Panc1 (cell line): ENCODE data around the gene PSD4. TPM values are rescaled to one million over a fixed set of nuclear protein-coding genes. Genes with fewer than 3 reads are reported as not detected.
A peak's percentile ranks its signal among the peaks of the same experiment; 100 is the strongest.

Source experiments
- ATAC-seq: fragments of 200-7000 bp; cut with Tn5 transposase; 2 replicates; pipeline ENCODE4 v1.9.1; 2020; ENCODE audit warnings: mild to moderate bottlenecking, moderate library complexity
- BruUV-seq: library from RNA; stranded (reverse); fragments of 400-500 nt; replicated peaks from 2 replicates; lab custom pipeline; 2021; lab: Mats Ljungman, UMichigan
- CTCF ChIA-PET: fragments of 300-600 bp; sonication (Branson Sonifier 250); formaldehyde crosslinking; loops from one replicate; lab custom pipeline; 2022; ENCODE audit warnings: antibody characterized with exemption; lab: Charles Lee
- POLR2A ChIA-PET: fragments of 300-600 bp; sonication (Branson Sonifier 250); formaldehyde crosslinking; loops from one replicate; lab custom pipeline; 2022; ENCODE audit warnings: antibody characterized with exemption; lab: Charles Lee
- DNase-seq: peaks from one replicate; pipeline ENCODE4 v3.0.0-alpha.2; 2010; ENCODE audit warnings: low read depth, low spot score
- H3K27ac ChIP-seq: 2 replicates; pipeline ENCODE4 v1.5.1; 2011; ENCODE audit warnings: mild to moderate bottlenecking, low read length, inconsistent platforms
- H3K27me3 ChIP-seq: fragments of 200-500 bp; sonication (Bioruptor generic); 2 replicates; pipeline ENCODE4 v1.6.0; 2014; ENCODE audit warnings: low read length, inconsistent platforms; ENCODE audit not compliant: control insufficient read depth, insufficient read depth
- H3K36me3 ChIP-seq: fragments of 200-500 bp; sonication (Bioruptor generic); 2 replicates; pipeline ENCODE4 v1.5.1; 2014; ENCODE audit warnings: inconsistent platforms, mild to moderate bottlenecking, low read length, moderate library complexity; ENCODE audit not compliant: control insufficient read depth, insufficient read depth
- H3K4me1 ChIP-seq: 2 replicates; pipeline ENCODE4 v1.5.1; 2011; ENCODE audit warnings: inconsistent platforms, mild to moderate bottlenecking, low read length, moderate library complexity; ENCODE audit not compliant: control insufficient read depth, insufficient read depth
- H3K4me3 ChIP-seq, 2 experiments: 2 replicates each; pipeline ENCODE4 v1.5.1; 2011 to 2012; ENCODE audit warnings: low read depth in 2 of 2, low read length in 2 of 2, mild to moderate bottlenecking in 2 of 2, inconsistent platforms in 1 of 2, moderate library complexity in 1 of 2
- H3K9me3 ChIP-seq: fragments of 200-500 bp; sonication (Bioruptor generic); 2 replicates; pipeline ENCODE4 v1.5.1; 2014; ENCODE audit warnings: low read depth, mild to moderate bottlenecking, inconsistent platforms, low read length, moderate library complexity; ENCODE audit not compliant: control insufficient read depth, insufficient read depth
- CTCF ChIP-seq: fragments of 450-650 bp; IDR thresholded peaks from 2 replicates; pipeline ENCODE4 v1.5.1; 2017; ENCODE audit warnings: mild to moderate bottlenecking
- POLR2AphosphoS5 ChIP-seq: IDR thresholded peaks from 2 replicates; pipeline ENCODE4 v1.6.1; 2012; ENCODE audit warnings: mild to moderate bottlenecking, low read depth, low read length, moderate library complexity
- REST ChIP-seq, 2 experiments: IDR thresholded peaks; 2 replicates each; pipeline ENCODE4 v1.6.1; 2011 to 2012; ENCODE audit warnings: low read depth in 2 of 2, control low read depth in 1 of 2, low read length in 1 of 2, mild to moderate bottlenecking in 1 of 2, moderate library complexity in 1 of 2; ENCODE audit not compliant: insufficient read depth in 1 of 2
- SIN3A ChIP-seq: IDR thresholded peaks from 2 replicates; pipeline ENCODE4 v1.6.1; 2012; ENCODE audit warnings: low read depth, mild to moderate bottlenecking, low read length, moderate library complexity, borderline replicate concordance; ENCODE audit not compliant: insufficient read depth
- TCF7L2 ChIP-seq: IDR thresholded peaks from 2 replicates; pipeline ENCODE4 v1.6.1; 2011; ENCODE audit warnings: mild to moderate bottlenecking, low read depth, low read length, inconsistent platforms
- in situ Hi-C: cut with HindIII; loops from 2 replicates; pipeline ENCODE4 v1.10.0; 2016; ENCODE audit warnings: low sequenced_read_pairs, low pct_unique_long_range_greater_than_20kb
- intact Hi-C: fragments of 100-400 bp; cut with micrococcal nuclease; formaldehyde crosslinking; loops from one replicate; pipeline ENCODE4 v1.10.0; 2022; ENCODE audit not compliant: unreplicated experiment
- total RNA-seq: library from RNA; stranded (reverse); gene quantifications from one replicate; pipeline ENCODE4 v1.2.1, GENCODE V29; 2021; ENCODE audit not compliant: unreplicated experiment

PSD4 gene
- total RNA-seq, 1 experiment from 2014 or later = 3.6 TPM

- ATAC-seq = peak; percentile 84
- no TSS peak for BruUV-seq
- no peak for DNase-seq
- H3K4me3 ChIP-seq = peak overlapping the region; percentile 35 to 37
- H3K4me1 ChIP-seq = 0 out of 2 replicates have a peak, but pooled peaks cover 3% of the 10 kb centered on the region
- ChIA-PET POLR2A (no interaction called here), CTCF (no interaction called here)
- H3K36me3 ChIP-seq = no peaks in the 10 kb centered on the region
- H3K27me3 ChIP-seq = peaks cover 18% of the 10 kb centered on the region
- intact Hi-C loops = no loop called here
- H3K27ac ChIP-seq = no peak overlapping the region
- in situ Hi-C loops = no loop called here
- H3K9me3 ChIP-seq = no peaks in the 10 kb centered on the region
- TF ChIP-seq CTCF (no peak), TCF7L2 (no peak), SIN3A (no peak), POLR2AphosphoS5 (no peak), REST (IDR thresholded peaks at IDR 0.05; ENCODE audit: insufficient read depth in 1 of 2, low read depth in 2 of 2, low read length in 1 of 2) (no peak)
Observed at GRCh38 chr2:113157118-113157896, 16.5 kb upstream of the PSD4 start.

GRCh38 chr2:113157897-113158753, 15.6 kb upstream of the PSD4 start:
- no peaks in the 10 kb centered on the region for H3K36me3 ChIP-seq
- TF ChIP-seq SIN3A (no peak), REST (IDR thresholded peaks at IDR 0.05; ENCODE audit: insufficient read depth in 1 of 2, low read depth in 2 of 2, low read length in 1 of 2) (no peak), POLR2AphosphoS5 (no peak), TCF7L2 (no peak), CTCF (no peak)
- CTCF ChIA-PET = no interaction called here
- 0 out of 2 replicates have a peak, but pooled peaks cover 3% of the 10 kb centered on the region for H3K4me1 ChIP-seq
- H3K9me3 ChIP-seq = no peaks in the 10 kb centered on the region
- ATAC-seq = peak; percentile 35
- peak overlapping the region; percentile 35 to 37 for H3K4me3 ChIP-seq
- in situ Hi-C loops = no loop called here
- intact Hi-C loops = no loop called here
- peaks cover 18% of the 10 kb centered on the region for H3K27me3 ChIP-seq
- DNase-seq = no peak
- POLR2A ChIA-PET = interaction anchor here (0.7 kb wide), 1 partner anchor 23 kb away, joined by 3 read pairs; no protein-coding TSS in a partner anchor
- no peak overlapping the region for H3K27ac ChIP-seq
- no TSS peak for BruUV-seq
